HG02885 (cell line): ENCODE data around the gene SLC25A33.

Source experiments
- ATAC-seq: cut with Tn5 transposase; IDR thresholded peaks from one replicate; pipeline ENCODE4 v1.9.1; 2021; ENCODE audit warnings: mild to moderate bottlenecking; ENCODE audit not compliant: unreplicated experiment, poor library complexity

The SLC25A33 gene

GRCh38 chr1:9599741-9600140, 60.5 kb downstream of the SLC25A33 start:
- ATAC-seq: no peak

- ATAC-seq: no peak
Observed at GRCh38 chr1:9600861-9601834, 61.9 kb downstream of the SLC25A33 start.

DNA sequence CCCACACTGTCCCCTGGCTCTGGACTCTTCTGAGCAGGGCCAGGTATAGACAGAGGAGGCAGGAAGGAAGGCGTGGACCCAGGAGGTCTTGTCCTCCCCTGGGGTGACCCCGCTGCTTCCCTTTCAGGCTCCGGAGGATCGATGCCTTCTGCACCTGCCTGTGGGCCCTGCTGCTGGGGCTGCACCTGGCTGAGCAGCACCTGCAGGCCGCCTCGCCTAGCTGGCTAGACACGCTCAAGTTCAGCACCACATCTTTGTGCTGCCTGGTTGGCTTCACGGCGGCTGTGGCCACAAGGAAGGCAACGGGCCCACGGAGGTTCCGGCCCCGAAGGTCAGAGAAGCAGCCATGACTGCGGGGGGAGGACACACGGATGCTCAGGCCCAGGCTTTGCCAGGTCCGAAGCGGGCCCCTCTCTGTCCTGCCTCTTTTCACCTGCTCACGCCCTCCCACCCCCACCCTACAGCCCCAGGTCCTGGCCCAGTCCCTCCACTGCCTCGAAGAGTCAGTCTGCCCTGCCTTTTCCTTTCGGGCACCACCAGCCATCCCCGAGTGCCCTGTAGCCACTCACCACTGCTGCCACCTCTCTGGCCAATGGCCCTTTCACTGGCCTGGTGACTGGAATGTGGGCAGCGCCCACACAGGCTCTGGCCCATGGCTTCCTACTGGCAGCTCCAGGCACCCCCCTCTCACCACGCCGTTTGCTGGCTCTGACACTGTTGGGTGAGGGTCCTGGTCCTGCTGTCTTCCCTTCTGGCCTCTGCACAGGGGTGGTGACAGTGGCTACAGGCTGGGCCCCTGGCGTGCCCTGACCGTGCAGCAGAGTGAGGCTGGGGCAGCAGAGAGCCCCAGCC, 62.9 kb downstream of the SLC25A33 start:
- no peak for ATAC-seq

DNA sequence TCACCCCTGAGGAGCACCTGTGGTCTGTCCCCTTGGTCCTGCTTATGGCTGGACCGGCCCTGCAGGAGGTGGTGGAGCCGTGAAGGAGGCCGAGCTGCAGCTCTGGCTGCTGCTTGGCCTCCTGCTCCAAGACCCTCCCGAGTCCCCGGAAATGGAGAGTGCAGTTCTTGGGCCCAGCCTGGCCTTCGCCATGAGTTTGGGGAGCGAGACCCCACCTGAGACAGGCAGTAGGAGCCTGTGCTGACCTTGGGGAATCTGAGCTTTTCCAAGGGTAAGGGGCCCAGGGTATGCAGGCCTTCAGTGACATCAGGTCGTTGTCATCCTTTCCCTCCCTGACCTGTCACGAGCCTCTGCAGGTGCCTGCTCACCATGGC, 63.5 kb downstream of the SLC25A33 start:
- no peak for ATAC-seq

GRCh38 chr1:9603307-9603706, 64.0 kb downstream of the SLC25A33 start:
- ATAC-seq: no peak

GRCh38 chr1:9603766-9604753, 64.8 kb downstream of the SLC25A33 start:
- no peak for ATAC-seq

- ATAC-seq: no peak
Observed at GRCh38 chr1:9604836-9605235, 65.6 kb downstream of the SLC25A33 start.

GRCh38 chr1:9605946-9606455, 66.7 kb downstream of the SLC25A33 start:
- no peak for ATAC-seq

DNA sequence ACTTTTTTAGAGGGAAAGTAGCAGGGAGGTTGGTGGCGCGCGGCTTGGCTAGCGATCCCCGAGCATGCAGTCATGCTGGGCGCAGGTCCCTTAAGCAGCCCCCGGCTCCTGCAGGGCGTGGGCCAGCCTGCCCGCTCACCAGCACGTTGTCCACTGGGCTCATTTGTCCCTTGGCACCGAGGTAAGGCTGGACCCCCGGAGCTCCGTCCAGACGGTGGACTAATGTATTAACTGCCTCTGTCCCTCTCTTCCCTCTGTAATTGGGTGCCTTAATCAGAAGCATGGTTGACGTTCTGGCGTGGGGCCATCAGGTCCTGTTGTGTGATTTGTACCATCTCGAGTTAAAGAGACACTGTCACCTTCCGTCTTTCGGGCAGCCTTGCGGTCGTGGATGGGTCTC, 67.2 kb downstream of the SLC25A33 start:
- ATAC-seq: no peak

- ATAC-seq: no peak
Observed at GRCh38 chr1:9606948-9607347, 67.7 kb downstream of the SLC25A33 start.

- ATAC-seq: no peak
Observed at GRCh38 chr1:9607352-9607751, 68.1 kb downstream of the SLC25A33 start.

DNA sequence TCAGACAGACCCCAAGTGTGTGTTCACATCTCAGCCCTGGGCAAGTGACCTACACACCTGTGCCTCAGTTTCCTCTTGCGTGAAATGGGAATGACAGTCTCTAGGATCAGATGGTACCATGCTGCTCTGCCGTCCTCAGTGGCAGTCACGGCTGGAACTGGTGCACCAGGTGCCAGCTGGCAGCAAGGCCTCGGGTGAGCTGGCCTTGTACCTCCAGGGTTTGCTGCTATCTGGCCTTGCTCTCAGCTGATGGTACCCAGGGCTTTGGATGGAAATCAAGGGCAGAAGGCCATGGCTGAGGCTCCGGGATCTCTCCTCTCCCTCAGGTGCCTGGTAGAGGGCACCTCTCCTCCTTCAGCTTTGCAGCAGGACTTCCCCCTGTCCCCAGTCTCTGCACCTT, 70.7 kb downstream of the SLC25A33 start:
- ATAC-seq: no peak

- no peak for ATAC-seq
Observed at GRCh38 chr1:9610548-9610947, 71.3 kb downstream of the SLC25A33 start.

- no peak for ATAC-seq
Observed at GRCh38 chr1:9611716-9612115, 72.5 kb downstream of the SLC25A33 start.

- ATAC-seq: no peak
Observed at GRCh38 chr1:9612162-9612845, 73.0 kb downstream of the SLC25A33 start.

GRCh38 chr1:9612871-9613624, 73.8 kb downstream of the SLC25A33 start:
- ATAC-seq: no peak

- no peak for ATAC-seq
Observed at GRCh38 chr1:9613625-9614299, 74.5 kb downstream of the SLC25A33 start.
